ENCODE measurements around the gene DOCK8. TPM values are rescaled to one million over a fixed set of nuclear protein-coding genes. Genes with fewer than 3 reads are reported as not detected.

DOCK8 gene
- total RNA-seq, 1 donor from 2014 or later, result 8.7 TPM

DNA sequence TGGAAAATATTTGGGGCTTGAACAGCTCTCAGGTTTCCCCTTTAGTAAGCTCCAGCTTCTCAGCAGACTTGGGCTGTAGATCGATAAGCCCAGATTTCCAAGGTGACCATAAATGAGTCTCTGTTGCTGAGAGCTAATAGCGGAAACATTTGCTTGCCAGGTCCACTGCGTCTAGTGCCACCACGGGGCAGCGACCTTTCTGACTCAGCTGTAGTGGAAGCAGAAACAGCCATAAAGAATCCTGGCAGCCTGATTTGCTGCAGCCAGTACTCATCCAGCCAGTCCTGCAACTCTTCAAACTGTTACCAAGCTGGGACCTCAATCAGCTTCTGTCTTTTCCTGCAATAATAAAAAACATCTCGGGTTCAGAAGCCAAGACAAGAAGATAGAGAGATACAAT, 241.7 kb downstream of the DOCK8 start:
- no peak for DNase-seq (ENCODE audit: low spot score)

GRCh38 chr9:458590-458989, 243.9 kb downstream of the DOCK8 start:
- DNase-seq (ENCODE audit: low spot score), result no peak

GRCh38 chr9:459491-460444, 245.1 kb downstream of the DOCK8 start:
- DNase-seq (ENCODE audit: low spot score), result no peak

DNA sequence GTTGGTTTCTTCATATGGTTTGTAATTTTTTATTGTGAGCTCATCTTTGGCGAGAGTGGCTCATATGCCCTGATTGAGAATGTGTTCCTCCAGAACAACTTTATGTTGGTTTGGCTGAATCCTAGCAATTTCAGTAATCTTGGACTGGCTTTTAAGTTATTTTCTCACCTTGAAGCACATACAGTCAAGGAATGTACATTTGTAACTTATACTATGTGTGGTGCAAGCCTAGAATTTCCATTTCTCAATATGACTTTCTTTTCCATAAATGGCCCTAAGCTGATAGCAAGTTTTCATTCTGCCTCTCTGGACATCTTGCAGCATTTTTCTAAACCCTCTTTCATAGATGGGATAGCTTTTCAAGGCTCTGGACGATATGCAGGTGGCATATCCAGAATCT, 247.5 kb downstream of the DOCK8 start:
- no peak for DNase-seq (ENCODE audit: low spot score)

DNA sequence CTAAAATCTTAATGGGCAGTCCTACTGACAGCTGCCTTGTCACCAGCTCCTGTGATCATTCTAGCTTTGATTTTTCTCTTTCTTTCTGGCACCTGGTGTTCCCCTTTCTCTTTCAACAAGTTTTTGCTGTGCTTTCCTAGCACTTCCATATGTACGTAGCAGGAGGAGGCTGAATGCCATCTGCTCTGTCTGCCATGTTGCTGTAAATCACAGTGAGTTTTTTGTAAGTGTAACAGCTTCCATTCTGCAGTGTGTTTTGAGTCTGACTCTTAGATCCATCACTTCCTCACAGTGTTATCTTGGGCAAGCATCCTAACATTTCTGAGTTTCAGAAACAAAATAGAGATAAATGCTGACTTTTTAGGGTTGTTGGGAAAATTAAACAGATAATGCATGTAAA, 247.9 kb downstream of the DOCK8 start:
- DNase-seq (ENCODE audit: low spot score), result no peak

GRCh38 chr9:463455-464171, 248.9 kb downstream of the DOCK8 start:
- no peak for DNase-seq (ENCODE audit: low spot score)

DNA sequence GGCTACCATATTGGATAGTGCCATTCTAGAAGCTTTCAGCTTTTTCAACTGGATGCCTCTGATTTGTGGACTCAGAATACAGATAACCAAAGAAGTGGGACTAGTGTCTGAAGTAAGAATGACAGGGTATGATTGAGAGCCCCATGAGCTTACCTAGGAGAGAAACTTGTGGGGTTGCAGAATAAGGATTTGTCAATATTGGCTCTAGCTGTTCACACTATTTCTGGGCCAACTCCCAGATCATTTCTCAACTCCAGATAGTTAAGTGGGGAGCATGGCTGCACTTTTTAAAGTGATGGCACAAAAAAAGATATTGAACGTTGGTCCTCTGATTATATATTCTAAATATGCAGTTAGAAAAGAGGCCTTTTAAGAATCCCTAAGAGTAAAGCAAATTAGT, 252.1 kb downstream of the DOCK8 start:
- no peak for DNase-seq (ENCODE audit: low spot score)

DNA sequence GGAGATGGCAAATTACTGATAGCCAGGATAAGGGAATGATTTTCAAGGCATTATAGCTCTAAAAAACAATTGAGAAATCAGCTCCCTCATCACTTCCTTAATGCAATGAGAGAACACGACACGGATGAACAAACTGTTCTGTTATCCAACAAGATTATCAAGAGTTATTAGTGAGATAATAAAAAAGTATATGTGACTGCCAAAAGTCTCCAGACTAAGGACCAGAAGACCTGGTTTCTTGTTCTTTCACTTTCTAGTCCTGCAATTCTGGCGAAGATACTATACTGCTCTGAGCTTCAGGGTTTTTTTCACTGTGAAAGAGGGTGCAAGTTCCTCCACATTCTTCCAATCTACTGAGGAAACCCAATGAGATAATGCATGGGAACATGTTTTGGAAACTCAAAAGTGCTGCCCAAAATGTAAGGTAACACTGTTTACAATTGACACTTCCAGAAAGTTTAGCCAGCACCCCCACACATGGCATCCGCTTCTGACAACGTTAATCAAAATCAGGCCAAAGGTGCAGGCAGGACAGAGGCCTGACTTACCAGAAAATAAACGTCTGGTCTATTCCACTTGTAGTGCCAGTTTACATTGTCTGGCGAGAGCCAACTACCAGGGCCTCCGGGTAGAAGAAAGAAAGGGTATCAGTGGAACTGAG, 254.2 kb downstream of the DOCK8 start:
- DNase-seq (ENCODE audit: low spot score), result peak; percentile 43

GRCh38 chr9:469672-470551, 255.2 kb downstream of the DOCK8 start:
- peak; percentile 96 for DNase-seq (ENCODE audit: low spot score)

GRCh38 chr9:470552-471194, 256.0 kb downstream of the DOCK8 start:
- DNase-seq (ENCODE audit: low spot score), result no peak

DNA sequence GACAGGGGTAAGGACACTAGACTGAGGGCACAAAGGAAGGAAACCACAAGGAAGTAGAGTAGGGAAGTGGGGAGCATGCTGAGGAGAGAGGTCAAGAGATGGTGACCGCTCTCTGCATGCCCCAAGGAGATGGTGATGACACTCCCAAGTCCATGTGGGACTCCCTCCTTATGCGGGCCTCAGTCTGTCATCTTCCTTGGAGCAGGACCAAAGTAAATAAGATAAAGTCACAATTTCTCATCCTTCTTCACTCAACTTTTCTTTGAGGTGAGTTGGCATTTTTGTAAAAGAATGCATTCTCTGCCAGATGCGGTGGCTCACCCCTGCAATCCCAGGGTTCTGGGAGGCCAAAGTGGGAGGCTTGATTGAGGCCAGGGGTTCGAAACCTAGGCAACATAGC, 256.7 kb downstream of the DOCK8 start:
- DNase-seq (ENCODE audit: low spot score), result no peak

- DNase-seq (ENCODE audit: low spot score), result no peak
Observed at GRCh38 chr9:472479-473075, 257.9 kb downstream of the DOCK8 start.

GRCh38 chr9:477193-477592, 262.5 kb downstream of the DOCK8 start:
- DNase-seq (ENCODE audit: low spot score), result no peak

- no peak for DNase-seq (ENCODE audit: low spot score)
Observed at GRCh38 chr9:479304-479970, 264.8 kb downstream of the DOCK8 start.

DNA sequence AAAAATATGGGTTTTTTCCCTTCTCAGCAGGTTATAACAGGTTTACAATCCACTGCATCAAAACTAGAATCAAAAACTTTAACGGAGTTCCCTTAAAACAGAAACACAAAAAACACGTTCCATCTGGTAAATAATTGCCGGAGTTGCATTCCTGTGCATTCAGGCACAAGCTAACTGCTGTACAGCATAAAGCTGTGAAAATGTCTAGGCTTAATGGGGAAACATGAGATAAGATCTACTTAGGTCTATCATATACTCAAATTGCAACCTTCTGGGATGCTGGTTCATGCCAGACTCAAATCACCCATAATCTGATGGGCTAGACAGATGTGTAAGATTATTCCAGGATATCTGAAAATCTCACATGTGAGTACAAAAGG, 265.3 kb downstream of the DOCK8 start:
- DNase-seq (ENCODE audit: low spot score), result peak; percentile 26

GRCh38 chr9:482739-483138, 268.1 kb downstream of the DOCK8 start:
- no peak for DNase-seq (ENCODE audit: low spot score)

DNA sequence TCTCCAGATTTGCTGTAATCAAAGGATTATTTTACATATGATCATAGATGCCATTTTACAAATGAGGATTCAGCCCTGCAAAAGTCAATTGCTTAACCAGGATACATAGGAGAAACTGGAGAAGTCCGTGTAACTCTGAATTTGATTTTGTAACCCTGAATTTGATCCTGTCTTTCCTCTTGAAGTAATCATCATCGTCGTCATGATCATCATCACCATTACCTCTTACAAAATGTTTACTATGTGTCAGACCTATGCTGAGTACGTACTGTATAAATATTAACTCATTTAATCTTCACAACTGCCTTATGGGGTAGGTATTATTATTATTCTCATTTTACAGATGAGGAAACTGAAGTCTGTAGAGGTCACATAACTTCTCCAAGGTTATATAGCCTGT, 271.5 kb downstream of the DOCK8 start:
- DNase-seq (ENCODE audit: low spot score), result no peak

DNA sequence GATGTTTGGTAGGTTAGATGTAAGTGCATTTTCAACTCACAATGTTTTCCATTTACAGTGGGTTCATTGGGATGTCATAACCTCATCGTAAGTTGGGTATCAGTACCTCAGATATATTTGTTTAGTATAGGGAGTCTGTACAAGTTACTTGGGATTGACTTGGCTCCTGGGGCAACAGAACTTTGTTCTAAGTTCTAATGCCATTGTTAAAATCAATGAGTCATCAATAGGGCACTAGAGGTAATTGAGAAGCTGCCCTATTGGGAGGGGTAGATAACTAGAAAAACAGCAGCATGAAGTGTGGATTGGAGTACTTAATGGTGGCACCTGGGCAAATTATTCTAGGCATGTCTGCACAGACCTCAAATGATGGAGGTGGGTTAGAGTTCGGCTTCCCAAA, 272.8 kb downstream of the DOCK8 start:
- DNase-seq (ENCODE audit: low spot score), result no peak

GRCh38 chr9:488448-488847, 273.8 kb downstream of the DOCK8 start:
- no peak for DNase-seq (ENCODE audit: low spot score)

Measured in umbilical cord (tissue), 2 donors.